ENCODE results near the gene HBD. TPM values are rescaled to one million over a fixed set of nuclear protein-coding genes. Genes with fewer than 3 reads are reported as not detected.

HBD gene
- total and polyA plus RNA-seq, 9 of the 15 experiments (the other 6 are each of a cell fraction or from before 2014, with no cell fraction given), result 11.8 to 169 (median 36.0) TPM

GRCh38 chr11:5224538-5225479, 9.5 kb downstream of the HBD start (continued):
- TF ChIP-seq HDAC1 (IDR thresholded peaks at IDR 0.05), result 0 out of 4 replicates have a peak, but pooled peaks of 1 of the 2 experiments have one; percentile 36
- TF ChIP-seq MTA2 (IDR thresholded peaks at IDR 0.05; ENCODE audit: low read depth), result 0 out of 2 replicates have a peak, but pooled peaks have one; percentile 4
- TF ChIP-seq NR2F6 (CRISPR knock-in tag; IDR thresholded peaks at IDR 0.05), result no peak
- 0 out of 2 replicates have a peak, but pooled peaks have one; percentile 25 for TF ChIP-seq PML (IDR thresholded peaks at IDR 0.05; ENCODE audit: low read length)
- no peak for TF ChIP-seq CHD1 (IDR thresholded peaks at IDR 0.05; ENCODE audit: low read length)
- no peak for TF ChIP-seq ZNF699 (CRISPR knock-in tag; IDR thresholded peaks at IDR 0.05; ENCODE audit: insufficient replicate concordance)
- TF ChIP-seq SIX5 (IDR thresholded peaks at IDR 0.05; ENCODE audit: borderline replicate concordance in 1 of 2, insufficient read depth in 1 of 2, low read depth in 1 of 2, low read length in 2 of 2), result no peak
- TF ChIP-seq SUPT5H (IDR thresholded peaks at IDR 0.05), result no peak
- no peak for TF ChIP-seq U2AF1 (optimal IDR thresholded peaks at IDR 0.05; ENCODE audit: low read depth, low read length)
- TF ChIP-seq, protein P1, sequence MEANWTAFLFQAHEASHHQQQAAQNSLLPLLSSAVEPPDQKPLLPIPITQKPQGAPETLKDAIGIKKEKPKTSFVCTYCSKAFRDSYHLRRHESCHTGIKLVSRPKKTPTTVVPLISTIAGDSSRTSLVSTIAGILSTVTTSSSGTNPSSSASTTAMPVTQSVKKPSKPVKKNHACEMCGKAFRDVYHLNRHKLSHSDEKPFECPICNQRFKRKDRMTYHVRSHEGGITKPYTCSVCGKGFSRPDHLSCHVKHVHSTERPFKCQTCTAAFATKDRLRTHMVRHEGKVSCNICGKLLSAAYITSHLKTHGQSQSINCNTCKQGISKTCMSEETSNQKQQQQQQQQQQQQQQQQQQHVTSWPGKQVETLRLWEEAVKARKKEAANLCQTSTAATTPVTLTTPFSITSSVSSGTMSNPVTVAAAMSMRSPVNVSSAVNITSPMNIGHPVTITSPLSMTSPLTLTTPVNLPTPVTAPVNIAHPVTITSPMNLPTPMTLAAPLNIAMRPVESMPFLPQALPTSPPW (CRISPR knock-in tag; IDR thresholded peaks at IDR 0.05), result no peak
- peak; percentile 76 for TF ChIP-seq ARID1B (IDR thresholded peaks at IDR 0.05)
- TF ChIP-seq E4F1 (CRISPR knock-in tag; IDR thresholded peaks at IDR 0.05; ENCODE audit: borderline replicate concordance), result no peak
- TF ChIP-seq MLLT1 (IDR thresholded peaks at IDR 0.05), result no peak
- TF ChIP-seq ZNF79 (CRISPR knock-in tag; IDR thresholded peaks at IDR 0.05; ENCODE audit: low read depth), result no peak
- TF ChIP-seq TCF7 (IDR thresholded peaks at IDR 0.05; ENCODE audit: borderline replicate concordance), result no peak
- TF ChIP-seq PYGO2 (tag; IDR thresholded peaks at IDR 0.05), result no peak
- TF ChIP-seq GTF2A2 (tag; IDR thresholded peaks at IDR 0.05), result no peak
- TF ChIP-seq, protein P2, sequence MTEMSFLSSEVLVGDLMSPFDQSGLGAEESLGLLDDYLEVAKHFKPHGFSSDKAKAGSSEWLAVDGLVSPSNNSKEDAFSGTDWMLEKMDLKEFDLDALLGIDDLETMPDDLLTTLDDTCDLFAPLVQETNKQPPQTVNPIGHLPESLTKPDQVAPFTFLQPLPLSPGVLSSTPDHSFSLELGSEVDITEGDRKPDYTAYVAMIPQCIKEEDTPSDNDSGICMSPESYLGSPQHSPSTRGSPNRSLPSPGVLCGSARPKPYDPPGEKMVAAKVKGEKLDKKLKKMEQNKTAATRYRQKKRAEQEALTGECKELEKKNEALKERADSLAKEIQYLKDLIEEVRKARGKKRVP (CRISPR knock-in tag; IDR thresholded peaks at IDR 0.05), result no peak
- no peak for TF ChIP-seq ILF3 (IDR thresholded peaks at IDR 0.05; ENCODE audit: borderline replicate concordance)
- TF ChIP-seq TCF3 (CRISPR knock-in tag; IDR thresholded peaks at IDR 0.05), result peak; percentile 65
- no peak for TF ChIP-seq NFE2L1 (tag; IDR thresholded peaks at IDR 0.05; ENCODE audit: borderline replicate concordance, low read depth)
- TF ChIP-seq THRAP3 (IDR thresholded peaks at IDR 0.05; ENCODE audit: borderline replicate concordance), result no peak

All from K562 (cell line).